ENCODE data around the gene UAP1L1. TPM values are rescaled to one million over a fixed set of nuclear protein-coding genes. Genes with fewer than 3 reads are reported as not detected.
A peak's percentile ranks its signal among the peaks of the same experiment; 100 is the strongest.

The UAP1L1 gene
- total and polyA plus RNA-seq, 12 donors, result 3.4 to 24.3 (median 8.5) TPM

DNA sequence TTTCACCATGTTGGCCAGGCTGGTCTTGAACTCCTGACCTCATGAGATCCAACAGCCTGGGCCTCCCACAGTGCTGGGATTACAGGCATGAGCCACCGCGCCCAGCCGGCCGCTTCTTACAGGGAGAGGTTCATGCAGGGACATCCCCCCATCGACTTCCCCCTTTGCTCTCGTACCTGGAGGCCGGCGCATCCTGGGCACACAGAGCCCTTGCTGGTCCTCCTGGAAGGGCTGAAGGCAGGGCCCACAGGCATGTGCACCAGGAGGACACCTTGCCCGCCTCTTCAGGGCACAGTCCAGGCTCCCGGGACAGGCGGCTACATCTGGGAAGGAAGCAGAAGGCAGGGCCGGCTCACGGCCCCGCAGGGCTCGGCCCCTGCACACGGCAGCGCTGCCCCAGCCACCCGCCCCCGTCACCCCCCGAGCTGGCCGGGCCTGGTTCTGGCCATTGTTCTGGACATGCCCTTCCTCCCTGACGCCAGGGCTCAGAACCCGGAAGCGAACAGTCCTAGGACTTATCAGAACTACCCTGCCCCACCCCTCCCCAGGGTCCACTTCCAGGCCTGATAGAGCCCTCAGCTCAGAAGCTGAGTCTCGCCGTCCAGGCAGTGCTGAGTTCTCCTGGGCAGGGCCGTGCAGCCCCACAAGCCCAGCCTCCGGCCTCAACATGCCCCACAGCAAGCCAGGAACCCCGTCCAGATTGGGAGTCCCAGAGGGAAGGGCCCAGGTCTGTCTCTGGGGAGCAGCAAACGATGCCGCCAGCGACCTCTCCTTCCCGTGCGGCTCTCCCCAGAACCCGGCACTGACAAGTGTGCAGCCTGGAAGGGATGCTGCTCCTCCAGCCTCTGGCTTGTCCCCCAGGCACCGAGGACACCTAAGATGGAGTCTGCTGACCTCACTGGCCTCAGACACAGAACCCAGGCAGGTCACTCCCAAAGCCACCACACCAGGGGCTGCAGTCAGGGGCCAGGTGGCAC is 34.3 kb upstream of the UAP1L1 start:
- intact Hi-C loops (cut with DNase I), result no loop called here
- Histone ChIP-seq H3K9me3 (no peaks in the 10 kb centered on the region), H3K36me3 (peaks cover 4 to 47% (median 20%) of the 10 kb centered on the region in 9 donors), H3K4me3 (peak overlapping the region in 9 of 10 donors; percentile 57 to 80 (median 72)), H3K4me1 (peaks cover 27 to 56% (median 37%) of the 10 kb centered on the region in 9 donors), H3K27me3 (peaks cover 0 to 44% (median 12%) of the 10 kb centered on the region in 7 donors), H3K27ac (peak overlapping the region; percentile 78 to 92 (median 88))
- peak; percentile 69 to 85 for DNase-seq
- peak; percentile 47 to 74 (median 61) for ATAC-seq
- TF ChIP-seq, protein P1, sequence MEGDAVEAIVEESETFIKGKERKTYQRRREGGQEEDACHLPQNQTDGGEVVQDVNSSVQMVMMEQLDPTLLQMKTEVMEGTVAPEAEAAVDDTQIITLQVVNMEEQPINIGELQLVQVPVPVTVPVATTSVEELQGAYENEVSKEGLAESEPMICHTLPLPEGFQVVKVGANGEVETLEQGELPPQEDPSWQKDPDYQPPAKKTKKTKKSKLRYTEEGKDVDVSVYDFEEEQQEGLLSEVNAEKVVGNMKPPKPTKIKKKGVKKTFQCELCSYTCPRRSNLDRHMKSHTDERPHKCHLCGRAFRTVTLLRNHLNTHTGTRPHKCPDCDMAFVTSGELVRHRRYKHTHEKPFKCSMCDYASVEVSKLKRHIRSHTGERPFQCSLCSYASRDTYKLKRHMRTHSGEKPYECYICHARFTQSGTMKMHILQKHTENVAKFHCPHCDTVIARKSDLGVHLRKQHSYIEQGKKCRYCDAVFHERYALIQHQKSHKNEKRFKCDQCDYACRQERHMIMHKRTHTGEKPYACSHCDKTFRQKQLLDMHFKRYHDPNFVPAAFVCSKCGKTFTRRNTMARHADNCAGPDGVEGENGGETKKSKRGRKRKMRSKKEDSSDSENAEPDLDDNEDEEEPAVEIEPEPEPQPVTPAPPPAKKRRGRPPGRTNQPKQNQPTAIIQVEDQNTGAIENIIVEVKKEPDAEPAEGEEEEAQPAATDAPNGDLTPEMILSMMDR (IDR thresholded peaks at IDR 0.05), result no peak
- 62 to 72% methylated on average over 30 to 36 of the region's 36 CpGs for WGBS, 2 donors

DNA sequence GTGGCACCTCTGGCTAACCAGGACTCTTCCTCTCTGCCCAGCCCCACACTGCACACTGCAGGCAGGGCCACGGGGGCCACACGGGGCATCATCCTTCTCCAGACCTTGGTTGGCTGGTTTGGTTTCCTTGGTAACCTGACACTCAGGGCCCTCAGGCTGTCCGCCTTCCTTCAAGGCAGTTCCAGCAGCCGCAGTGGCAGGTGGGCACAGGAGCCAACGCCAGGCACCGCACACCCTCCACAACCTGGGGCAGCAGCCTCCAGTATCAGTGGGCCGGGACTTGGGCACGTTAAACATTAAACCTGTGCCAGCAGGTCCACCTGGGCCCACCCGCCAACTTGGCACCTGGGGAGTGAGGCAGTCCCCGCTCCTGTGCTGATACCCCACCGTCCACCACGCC is 33.3 kb upstream of the UAP1L1 start:
- no peaks in the 10 kb centered on the region for H3K9me3 ChIP-seq
- H3K27me3 ChIP-seq, result peaks cover 0 to 54% (median 20%) of the 10 kb centered on the region in 7 donors
- H3K36me3 ChIP-seq, result peaks cover 2 to 37% (median 14%) of the 10 kb centered on the region in 9 donors
- peak overlapping the region; percentile 78 to 92 (median 88) for H3K27ac ChIP-seq
- DNase-seq, result no peak
- WGBS, 2 donors, result 66 to 81% methylated on average over 12 of the region's 12 CpGs
- ATAC-seq, result peak in 1 of 8 donors; percentile 1
- H3K4me3 ChIP-seq, result peak overlapping the region in 9 of 10 donors; percentile 57 to 80 (median 72)
- TF ChIP-seq, protein P1 (IDR thresholded peaks at IDR 0.05), result no peak
- intact Hi-C loops (cut with DNase I), result no loop called here
- peaks cover 27 to 60% (median 40%) of the 10 kb centered on the region in 9 donors for H3K4me1 ChIP-seq

DNA sequence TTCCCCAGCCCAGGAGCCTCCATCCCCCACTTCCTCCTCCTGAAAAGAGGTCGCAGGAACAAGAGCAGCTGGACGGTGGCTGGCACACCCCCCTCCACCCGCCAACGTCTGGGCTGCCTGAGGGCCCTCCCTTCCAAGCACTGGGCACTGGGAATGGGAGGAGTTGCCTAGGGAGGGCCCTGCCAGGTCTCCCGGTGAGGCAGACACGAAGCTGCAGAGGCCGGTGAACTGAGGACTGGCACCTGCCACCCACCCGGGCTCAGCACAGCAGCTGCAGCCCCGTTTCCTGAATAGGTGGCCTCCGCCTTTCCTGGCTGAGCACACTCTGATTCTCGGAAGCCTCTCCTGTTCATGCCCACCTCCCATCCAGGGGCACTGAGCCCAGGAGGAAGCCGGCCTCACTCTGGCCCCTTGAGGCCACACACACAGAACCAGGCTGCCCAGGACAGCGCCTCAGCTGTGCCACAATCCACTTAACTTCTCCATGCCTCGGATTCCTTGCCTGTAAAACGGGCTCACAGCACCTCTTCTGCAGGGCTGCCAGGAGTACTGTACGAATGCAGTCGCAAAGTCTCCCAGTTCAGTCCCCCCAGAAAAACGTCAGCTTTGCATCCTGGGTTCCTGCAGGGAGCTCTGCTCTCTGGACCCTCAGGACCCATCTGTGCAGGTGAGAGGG is 32.7 kb upstream of the UAP1L1 start:
- intact Hi-C loops (cut with DNase I), result no loop called here
- ATAC-seq (peak in 6 of 8 donors; percentile 10 to 35 (median 20)), DNase-seq (no peak)
- Histone ChIP-seq H3K4me1 (peaks cover 27 to 62% (median 40%) of the 10 kb centered on the region in 9 donors), H3K27me3 (peaks cover 0 to 60% (median 26%) of the 10 kb centered on the region in 7 donors), H3K36me3 (peaks cover 0 to 31% (median 8%) of the 10 kb centered on the region in 9 donors), H3K27ac (peak overlapping the region; percentile 78 to 92 (median 88)), H3K9me3 (no peaks in the 10 kb centered on the region), H3K4me3 (peak overlapping the region; percentile 44 to 80 (median 68))
- WGBS, 2 donors, result 41 to 58% methylated on average over 18 of the region's 18 CpGs
- TF ChIP-seq, protein P1 (IDR thresholded peaks at IDR 0.05), result no peak

Data from heart right ventricle (tissue), 16 donors.